H1 (cell line): ENCODE data around the gene SEPTIN5.

ENCODE experiments used
- CTCF ChIP-seq, 3 experiments: IDR thresholded peaks; 1 replicate in 2 of 3; 2 replicates in 1 of 3; pipeline versions ENCODE4 v1.5.1 to v1.6.1; 2011; ENCODE audit warnings: low read length in 3 of 3, mild to moderate bottlenecking in 3 of 3, inconsistent platforms in 2 of 3, low read depth in 1 of 3, moderate library complexity in 1 of 3; ENCODE audit not compliant: insufficient read depth in 1 of 3; ENCODE audit errors: control extremely low read depth in 1 of 3
- GABPA ChIP-seq: IDR thresholded peaks from 2 replicates; pipeline ENCODE4 v1.6.1; 2011; ENCODE audit warnings: mild to moderate bottlenecking, low read length, moderate library complexity, borderline replicate concordance; ENCODE audit not compliant: insufficient read depth
- TAF7 ChIP-seq: optimal IDR thresholded peaks from 2 replicates; pipeline ENCODE3; 2011; ENCODE audit warnings: low read depth, mild to moderate bottlenecking, inconsistent platforms, low read length, moderate library complexity, borderline replicate concordance

- TF ChIP-seq GABPA = no peak
- no peak for TF ChIP-seq TAF7
- TF ChIP-seq CTCF (IDR thresholded peaks at IDR 0.05; ENCODE audit: control extremely low read depth in 1 of 3, insufficient read depth in 1 of 3, low read depth in 1 of 3, low read length in 3 of 3) = no peak
These were observed 41.5 kb downstream of the SEPTIN5 start for GRCh38 chr22:19755722-19756287.
